Osteoblast (primary cell): Measurements from ENCODE around the gene ILKAP. TPM values are rescaled to one million over a fixed set of nuclear protein-coding genes. Genes with fewer than 3 reads are reported as not detected.

ENCODE experiments used
- DNase-seq: peaks from one replicate; pipeline ENCODE4 v3.0.0; 2011; ENCODE audit warnings: low spot score, mixed read lengths; ENCODE audit not compliant: insufficient read length; ENCODE audit errors: missing footprints
- H2AFZ ChIP-seq: 2 replicates; pipeline ENCODE4 v1.6.0; 2011; ENCODE audit warnings: mild to moderate bottlenecking, low read length
- H3K27ac ChIP-seq: 2 replicates; pipeline ENCODE4 v1.5.1; 2011; ENCODE audit warnings: mild to moderate bottlenecking, low read depth, low read length, moderate library complexity
- H3K27me3 ChIP-seq: 2 replicates; pipeline ENCODE4 v1.6.0; 2012; ENCODE audit warnings: mild to moderate bottlenecking, control low read depth, inconsistent platforms, low read length, moderate library complexity; ENCODE audit not compliant: insufficient read depth
- H3K36me3 ChIP-seq: 2 replicates; pipeline ENCODE4 v1.5.1; 2011; ENCODE audit warnings: mild to moderate bottlenecking, low read length, control low read depth, moderate library complexity; ENCODE audit not compliant: insufficient read depth
- H3K4me1 ChIP-seq: 2 replicates; pipeline ENCODE4 v1.5.1; 2011; ENCODE audit warnings: mild to moderate bottlenecking, low read length, control low read depth, moderate library complexity; ENCODE audit not compliant: insufficient read depth
- H3K4me2 ChIP-seq: 2 replicates; pipeline ENCODE4 v1.6.0; 2011; ENCODE audit warnings: mild to moderate bottlenecking, low read length; ENCODE audit not compliant: insufficient read depth
- H3K4me3 ChIP-seq: fragments of 200-600 bp; sonication (generic); 3 replicates; pipeline ENCODE4 v1.5.1; 2012; ENCODE audit warnings: mild to moderate bottlenecking, low read length, inconsistent platforms; ENCODE audit not compliant: insufficient read depth
- H3K79me2 ChIP-seq: 2 replicates; pipeline ENCODE4 v1.6.0; 2012; ENCODE audit warnings: mild to moderate bottlenecking, low read length, control low read depth, inconsistent platforms; ENCODE audit not compliant: insufficient read depth
- H3K9me3 ChIP-seq: 2 replicates; pipeline ENCODE4 v1.5.1; 2011; ENCODE audit warnings: low read depth, low read length, control low read depth
- H4K20me1 ChIP-seq: 2 replicates; pipeline ENCODE4 v1.6.0; 2012; ENCODE audit warnings: mild to moderate bottlenecking, low read length, control low read depth; ENCODE audit not compliant: insufficient read depth
- total RNA-seq: library from RNA; depleted of rRNA; stranded (reverse); fragments of >200 nt; gene quantifications from 2 replicates; pipeline ENCODE4 v1.2.3, GENCODE V29; 2012
- TF ChIP-seq, protein P1 (sequence below): IDR thresholded peaks from 2 replicates; pipeline ENCODE4 v1.5.1; 2011; ENCODE audit warnings: mild to moderate bottlenecking, low read depth, low read length, moderate library complexity; ENCODE audit errors: extremely low read depth

ILKAP gene
- total RNA-seq, 1 donor, result 24.2 TPM

DNA sequence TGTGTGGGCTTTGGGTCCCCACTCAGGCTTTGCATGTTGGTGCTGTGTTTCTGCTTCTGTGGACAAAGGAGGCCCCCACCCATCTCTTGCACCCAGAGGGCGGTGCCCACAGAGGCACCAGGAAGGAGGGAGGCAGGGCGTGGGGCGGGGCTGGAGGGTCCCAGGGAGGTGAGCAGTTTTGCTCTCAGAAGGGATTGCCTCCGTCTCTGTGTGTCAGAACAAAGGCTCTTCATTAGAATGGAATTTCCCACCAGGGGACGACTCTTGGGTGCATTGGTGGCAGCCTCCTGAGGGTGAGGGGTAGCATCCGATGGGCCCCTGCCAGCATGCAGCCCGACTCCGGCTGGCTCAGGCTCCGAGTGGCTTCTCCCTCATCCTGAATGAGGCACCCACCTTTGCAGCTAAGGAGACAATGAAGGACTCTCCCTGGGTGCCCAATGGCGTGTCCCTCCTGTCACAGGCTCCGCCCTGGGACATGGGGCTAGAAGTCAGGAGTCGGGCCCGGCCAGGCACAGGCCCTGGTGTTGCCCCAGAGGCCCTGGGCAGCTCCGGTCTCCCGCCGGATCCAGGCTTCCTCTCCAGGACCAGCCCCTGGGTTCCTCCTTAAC lies 51.8 kb downstream of the ILKAP start:
- Histone ChIP-seq H3K27me3 (no peaks in the 10 kb centered on the region), H3K27ac (no peak overlapping the region)

DNA sequence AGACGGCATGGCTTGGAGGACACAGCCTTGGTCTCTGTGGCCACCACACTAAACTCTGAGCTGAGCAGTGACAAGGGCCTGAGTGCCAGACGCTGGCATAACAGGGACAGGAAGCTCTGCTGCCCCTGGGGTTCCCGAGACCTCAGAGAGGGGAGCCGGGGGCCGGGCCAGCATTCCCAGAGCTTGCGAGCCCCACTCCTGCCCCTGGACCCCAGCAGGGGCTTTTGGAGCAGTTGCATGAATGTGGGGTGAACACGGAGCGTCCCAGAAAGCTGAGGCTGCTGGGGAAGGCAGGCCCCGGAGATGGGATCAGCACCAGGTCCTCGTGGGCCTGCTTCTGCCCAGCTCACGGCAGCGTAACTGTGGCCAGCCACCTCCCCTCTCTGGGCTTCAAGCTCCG lies 52.3 kb downstream of the ILKAP start:
- DNase-seq, result no peak
- no peaks in the 10 kb centered on the region for H4K20me1 ChIP-seq
- no peak overlapping the region for H3K4me2 ChIP-seq
- TF ChIP-seq, protein P1, sequence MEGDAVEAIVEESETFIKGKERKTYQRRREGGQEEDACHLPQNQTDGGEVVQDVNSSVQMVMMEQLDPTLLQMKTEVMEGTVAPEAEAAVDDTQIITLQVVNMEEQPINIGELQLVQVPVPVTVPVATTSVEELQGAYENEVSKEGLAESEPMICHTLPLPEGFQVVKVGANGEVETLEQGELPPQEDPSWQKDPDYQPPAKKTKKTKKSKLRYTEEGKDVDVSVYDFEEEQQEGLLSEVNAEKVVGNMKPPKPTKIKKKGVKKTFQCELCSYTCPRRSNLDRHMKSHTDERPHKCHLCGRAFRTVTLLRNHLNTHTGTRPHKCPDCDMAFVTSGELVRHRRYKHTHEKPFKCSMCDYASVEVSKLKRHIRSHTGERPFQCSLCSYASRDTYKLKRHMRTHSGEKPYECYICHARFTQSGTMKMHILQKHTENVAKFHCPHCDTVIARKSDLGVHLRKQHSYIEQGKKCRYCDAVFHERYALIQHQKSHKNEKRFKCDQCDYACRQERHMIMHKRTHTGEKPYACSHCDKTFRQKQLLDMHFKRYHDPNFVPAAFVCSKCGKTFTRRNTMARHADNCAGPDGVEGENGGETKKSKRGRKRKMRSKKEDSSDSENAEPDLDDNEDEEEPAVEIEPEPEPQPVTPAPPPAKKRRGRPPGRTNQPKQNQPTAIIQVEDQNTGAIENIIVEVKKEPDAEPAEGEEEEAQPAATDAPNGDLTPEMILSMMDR, result no peak
- H3K27ac ChIP-seq, result no peak overlapping the region
- no peaks in the 10 kb centered on the region for H3K36me3 ChIP-seq
- H3K27me3 ChIP-seq, result no peaks in the 10 kb centered on the region
- no peaks in the 10 kb centered on the region for H3K4me1 ChIP-seq
- no peaks in the 10 kb centered on the region for H3K9me3 ChIP-seq
- H2AFZ ChIP-seq, result no peak overlapping the region
- no peak overlapping the region for H3K4me3 ChIP-seq
- no peaks in the 10 kb centered on the region for H3K79me2 ChIP-seq

More for the DNA sequence above, 51.8 kb downstream of the ILKAP start:
- no peaks in the 10 kb centered on the region for H3K9me3 ChIP-seq
- TF ChIP-seq, protein P1, result no peak
- no peaks in the 10 kb centered on the region for H3K4me1 ChIP-seq
- H3K36me3 ChIP-seq, result no peaks in the 10 kb centered on the region
- H4K20me1 ChIP-seq, result no peaks in the 10 kb centered on the region
- no peak overlapping the region for H2AFZ ChIP-seq
- no peak overlapping the region for H3K4me3 ChIP-seq
- H3K79me2 ChIP-seq, result no peaks in the 10 kb centered on the region
- H3K4me2 ChIP-seq, result no peak overlapping the region
- no peak for DNase-seq

DNA sequence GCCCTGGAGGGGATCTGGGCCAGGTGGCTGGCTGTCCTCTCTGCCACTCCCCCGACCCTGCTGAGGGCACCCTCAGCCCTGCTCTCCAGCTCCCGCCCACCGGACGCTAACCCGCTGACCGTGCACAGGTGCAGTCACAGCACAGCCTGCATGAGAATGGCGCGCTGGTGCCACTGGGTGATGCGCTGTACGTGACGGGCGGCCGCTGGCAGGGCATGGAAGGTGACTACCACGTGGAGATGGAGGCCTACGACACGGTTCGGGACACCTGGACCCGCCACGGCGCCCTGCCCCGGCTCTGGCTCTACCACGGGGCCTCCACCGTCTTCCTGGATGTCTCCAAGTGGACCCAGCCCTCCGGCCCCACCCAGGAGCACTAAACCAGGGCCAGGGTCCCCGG lies 52.8 kb downstream of the ILKAP start:
- Histone ChIP-seq H4K20me1 (no peaks in the 10 kb centered on the region), H3K27ac (no peak overlapping the region), H3K4me3 (no peak overlapping the region), H2AFZ (no peak overlapping the region), H3K27me3 (no peaks in the 10 kb centered on the region), H3K36me3 (no peaks in the 10 kb centered on the region), H3K79me2 (no peaks in the 10 kb centered on the region), H3K4me1 (no peaks in the 10 kb centered on the region), H3K4me2 (no peak overlapping the region), H3K9me3 (no peaks in the 10 kb centered on the region)
- TF ChIP-seq, protein P1, result no peak
- DNase-seq, result no peak

DNA sequence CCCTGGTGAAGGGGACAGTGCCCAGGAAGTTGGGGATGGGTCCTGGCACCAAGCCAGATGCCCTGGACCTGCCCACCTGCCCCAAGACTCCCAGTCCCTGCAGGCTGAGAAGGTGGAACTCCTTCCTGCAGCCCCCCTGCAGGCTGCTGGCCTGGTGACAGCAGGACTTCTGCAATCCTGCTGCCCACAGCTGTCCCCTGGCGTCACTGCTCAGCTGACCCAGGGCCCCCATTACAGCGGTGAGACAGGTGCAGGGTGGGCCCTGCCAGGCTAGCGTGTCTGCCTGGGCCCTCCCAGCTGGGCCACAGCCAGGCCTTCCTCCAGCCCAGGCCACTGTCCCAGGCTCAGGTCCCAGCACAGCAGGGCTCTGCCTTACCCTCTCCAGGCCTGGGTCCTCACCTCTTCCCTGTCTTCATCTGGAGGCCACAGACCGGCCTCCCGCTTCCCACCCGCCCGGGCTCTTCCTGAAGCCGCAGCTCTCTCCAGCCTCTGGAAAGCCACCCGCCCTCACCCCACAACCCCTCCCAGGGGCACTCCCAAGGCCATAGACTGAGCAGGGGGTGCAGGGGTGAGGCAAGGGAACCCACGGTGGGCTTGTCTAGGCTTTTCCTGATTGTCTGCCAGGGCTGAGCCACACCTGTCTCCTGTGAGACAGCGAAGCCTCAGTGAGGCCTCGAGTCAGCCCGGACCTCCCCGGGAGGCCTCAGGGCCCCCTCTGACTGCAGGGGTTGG lies 53.5 kb downstream of the ILKAP start:
- Histone ChIP-seq H2AFZ (no peak overlapping the region), H3K4me2 (no peak overlapping the region), H3K36me3 (no peaks in the 10 kb centered on the region), H3K4me1 (no peaks in the 10 kb centered on the region), H3K27ac (no peak overlapping the region), H3K4me3 (no peak overlapping the region), H3K27me3 (no peaks in the 10 kb centered on the region), H4K20me1 (no peaks in the 10 kb centered on the region), H3K9me3 (no peaks in the 10 kb centered on the region), H3K79me2 (no peaks in the 10 kb centered on the region)
- DNase-seq, result no peak
- TF ChIP-seq, protein P1, result no peak
